Measurements from ENCODE around the gene KLHL12. TPM values are rescaled to one million over a fixed set of nuclear protein-coding genes. Genes with fewer than 3 reads are reported as not detected.

The KLHL12 gene
- total RNA-seq, 2 experiments from 2014 or later, result 33.9 to 46.2 TPM

DNA sequence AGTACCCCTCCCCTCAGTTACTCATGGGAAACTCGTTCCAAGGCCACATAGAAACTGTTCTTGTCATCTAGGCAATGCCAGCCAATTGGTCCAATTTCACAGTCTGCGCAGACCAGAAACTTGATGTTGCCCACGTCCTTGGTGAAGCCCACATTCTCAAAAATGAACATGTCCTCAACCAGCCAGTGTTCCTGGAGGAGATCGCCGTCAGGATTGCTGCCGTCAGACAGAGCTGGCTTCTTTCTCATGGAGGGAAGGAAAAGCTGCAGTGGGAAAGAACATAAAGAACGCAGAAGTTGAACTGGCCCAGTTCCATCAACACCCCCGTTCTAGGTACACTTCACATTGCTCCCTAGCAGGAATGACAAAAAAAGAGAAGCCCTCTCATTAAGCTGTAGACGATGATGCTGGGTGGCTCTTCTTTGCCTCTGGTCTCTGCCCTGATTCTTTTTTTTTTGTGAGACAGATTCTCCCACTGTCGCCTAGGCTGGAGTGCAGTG lies 46.0 kb downstream of the KLHL12 start:
- no peaks in the 10 kb centered on the region for H4K20me1 ChIP-seq (ENCODE audit: insufficient read depth, low read length)
- H3K4me3 ChIP-seq (ENCODE audit: low read depth, low read length, poor library complexity, severe bottlenecking), result no peak overlapping the region
- DNase-seq (ENCODE audit: low spot score), result no peak
- intact Hi-C loops (cut with micrococcal nuclease; ENCODE audit: unreplicated experiment), result no loop called here
- no TSS peak for BruUV-seq (replicated peaks)
- H3K27ac ChIP-seq (ENCODE audit: low read depth, low read length, poor library complexity, severe bottlenecking), result no peak overlapping the region
- H3K9me3 ChIP-seq (ENCODE audit: low read length), result no peaks in the 10 kb centered on the region
- CTCF ChIA-PET (ENCODE audit: unreplicated experiment), result no interaction called here
- H3K36me3 ChIP-seq (ENCODE audit: insufficient read depth, low read length), result peaks cover 32% of the 10 kb centered on the region
- no peak overlapping the region for H2AFZ ChIP-seq (ENCODE audit: low read length)
- H3K4me2 ChIP-seq (ENCODE audit: low read length), result no peak overlapping the region
- no peaks in the 10 kb centered on the region for H3K79me2 ChIP-seq (ENCODE audit: insufficient read depth, low read depth, low read length)
- no peaks in the 10 kb centered on the region for H3K9me2 ChIP-seq (ENCODE audit: insufficient read depth, low read length)
- POLR2A ChIA-PET, result interaction anchor here (0.5 kb wide), 1 partner anchor 46 kb away, joined by 5 read pairs; the partner anchor contains the start of gene KLHL12
- H3K4me1 ChIP-seq (ENCODE audit: insufficient read depth, low read length, poor library complexity, severe bottlenecking), result no peaks in the 10 kb centered on the region
- TF ChIP-seq, protein P1, sequence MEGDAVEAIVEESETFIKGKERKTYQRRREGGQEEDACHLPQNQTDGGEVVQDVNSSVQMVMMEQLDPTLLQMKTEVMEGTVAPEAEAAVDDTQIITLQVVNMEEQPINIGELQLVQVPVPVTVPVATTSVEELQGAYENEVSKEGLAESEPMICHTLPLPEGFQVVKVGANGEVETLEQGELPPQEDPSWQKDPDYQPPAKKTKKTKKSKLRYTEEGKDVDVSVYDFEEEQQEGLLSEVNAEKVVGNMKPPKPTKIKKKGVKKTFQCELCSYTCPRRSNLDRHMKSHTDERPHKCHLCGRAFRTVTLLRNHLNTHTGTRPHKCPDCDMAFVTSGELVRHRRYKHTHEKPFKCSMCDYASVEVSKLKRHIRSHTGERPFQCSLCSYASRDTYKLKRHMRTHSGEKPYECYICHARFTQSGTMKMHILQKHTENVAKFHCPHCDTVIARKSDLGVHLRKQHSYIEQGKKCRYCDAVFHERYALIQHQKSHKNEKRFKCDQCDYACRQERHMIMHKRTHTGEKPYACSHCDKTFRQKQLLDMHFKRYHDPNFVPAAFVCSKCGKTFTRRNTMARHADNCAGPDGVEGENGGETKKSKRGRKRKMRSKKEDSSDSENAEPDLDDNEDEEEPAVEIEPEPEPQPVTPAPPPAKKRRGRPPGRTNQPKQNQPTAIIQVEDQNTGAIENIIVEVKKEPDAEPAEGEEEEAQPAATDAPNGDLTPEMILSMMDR (conservative IDR thresholded peaks at IDR 0.05; ENCODE audit: low read length), result no peak

- no TSS peak for BruUV-seq (replicated peaks)
- intact Hi-C loops (cut with micrococcal nuclease; ENCODE audit: unreplicated experiment), result no loop called here
- Histone ChIP-seq H3K79me2 (ENCODE audit: insufficient read depth, low read depth, low read length) (no peaks in the 10 kb centered on the region), H3K27ac (ENCODE audit: low read depth, low read length, poor library complexity, severe bottlenecking) (no peak overlapping the region), H4K20me1 (ENCODE audit: insufficient read depth, low read length) (no peaks in the 10 kb centered on the region), H3K9me3 (ENCODE audit: low read length) (no peaks in the 10 kb centered on the region), H3K4me3 (ENCODE audit: low read depth, low read length, poor library complexity, severe bottlenecking) (no peak overlapping the region), H2AFZ (ENCODE audit: low read length) (no peak overlapping the region), H3K9me2 (ENCODE audit: insufficient read depth, low read length) (no peaks in the 10 kb centered on the region), H3K36me3 (ENCODE audit: insufficient read depth, low read length) (peaks cover 32% of the 10 kb centered on the region), H3K4me2 (ENCODE audit: low read length) (no peak overlapping the region), H3K4me1 (ENCODE audit: insufficient read depth, low read length, poor library complexity, severe bottlenecking) (no peaks in the 10 kb centered on the region)
- ChIA-PET POLR2A (interaction anchor here (0.7 kb wide), 1 partner anchor 93 kb away, joined by 4 read pairs; no protein-coding TSS in a partner anchor), CTCF (ENCODE audit: unreplicated experiment) (no interaction called here)
- no peak for DNase-seq (ENCODE audit: low spot score)
- TF ChIP-seq, protein P1 (conservative IDR thresholded peaks at IDR 0.05; ENCODE audit: low read length), result no peak
- TF ChIP-seq EZH2phosphoT487 (IDR thresholded peaks at IDR 0.05; ENCODE audit: borderline replicate concordance, low read depth, low read length), result no peak
Measured at GRCh38 chr1:202880062-202880461, 47.0 kb downstream of the KLHL12 start.

- Histone ChIP-seq H3K9me2 (ENCODE audit: insufficient read depth, low read length) (no peaks in the 10 kb centered on the region), H3K36me3 (ENCODE audit: insufficient read depth, low read length) (peaks cover 32% of the 10 kb centered on the region), H2AFZ (ENCODE audit: low read length) (no peak overlapping the region), H3K4me1 (ENCODE audit: insufficient read depth, low read length, poor library complexity, severe bottlenecking) (no peaks in the 10 kb centered on the region), H3K27ac (ENCODE audit: low read depth, low read length, poor library complexity, severe bottlenecking) (no peak overlapping the region), H3K79me2 (ENCODE audit: insufficient read depth, low read depth, low read length) (no peaks in the 10 kb centered on the region), H3K9me3 (ENCODE audit: low read length) (no peaks in the 10 kb centered on the region), H4K20me1 (ENCODE audit: insufficient read depth, low read length) (no peaks in the 10 kb centered on the region), H3K4me2 (ENCODE audit: low read length) (no peak overlapping the region), H3K4me3 (ENCODE audit: low read depth, low read length, poor library complexity, severe bottlenecking) (no peak overlapping the region)
- intact Hi-C loops (cut with micrococcal nuclease; ENCODE audit: unreplicated experiment), result no loop called here
- no peak for DNase-seq (ENCODE audit: low spot score)
- TF ChIP-seq, protein P1 (conservative IDR thresholded peaks at IDR 0.05; ENCODE audit: low read length), result no peak
- TF ChIP-seq EZH2phosphoT487 (IDR thresholded peaks at IDR 0.05; ENCODE audit: borderline replicate concordance, low read depth, low read length), result no peak
- no TSS peak for BruUV-seq (replicated peaks)
- CTCF ChIA-PET (ENCODE audit: unreplicated experiment), result no interaction called here
- POLR2A ChIA-PET, result no interaction called here
Measured at GRCh38 chr1:202879128-202879527, 47.9 kb downstream of the KLHL12 start.
